GM23338 (cell line): ENCODE results near the gene SNRNP25. TPM values are rescaled to one million over a fixed set of nuclear protein-coding genes. Genes with fewer than 3 reads are reported as not detected.

Experiments
- ATAC-seq: fragments of 200-7000 bp; cut with Tn5 transposase; 3 replicates; pipeline ENCODE4 v1.9.1; 2020
- DNase-seq: peaks from one replicate; pipeline ENCODE4 v3.0.0-alpha.2; 2015; ENCODE audit warnings: low spot score
- H2AFZ ChIP-seq: fragments of 200-600 bp; sonication (generic); 2 replicates; pipeline ENCODE4 v1.8.0; 2016; ENCODE audit warnings: antibody characterized with exemption, mild to moderate bottlenecking, moderate library complexity
- H3F3A ChIP-seq: fragments of 200-600 bp; sonication (generic); replicated peaks from 2 replicates; pipeline ENCODE4 v1.8.0; 2017; ENCODE audit warnings: antibody characterized with exemption, mixed run types, low read depth
- H3K27ac ChIP-seq: fragments of 200-600 bp; sonication (generic); 2 replicates; pipeline ENCODE4 v1.6.1; 2016; ENCODE audit warnings: low read depth
- H3K27me3 ChIP-seq: fragments of 200-600 bp; sonication (generic); 2 replicates; pipeline ENCODE4 v1.8.0; 2016; ENCODE audit warnings: mild to moderate bottlenecking, mixed run types, moderate library complexity; ENCODE audit not compliant: insufficient read depth
- H3K36me3 ChIP-seq: fragments of 200-600 bp; sonication (generic); 2 replicates; pipeline ENCODE4 v1.8.0; 2016; ENCODE audit warnings: mild to moderate bottlenecking; ENCODE audit not compliant: insufficient read depth
- H3K4me1 ChIP-seq: fragments of 200-600 bp; sonication (generic); 2 replicates; pipeline ENCODE4 v1.8.0; 2016; ENCODE audit warnings: mild to moderate bottlenecking, moderate library complexity; ENCODE audit not compliant: insufficient read depth
- H3K4me2 ChIP-seq: fragments of 200-600 bp; sonication (generic); 2 replicates; pipeline ENCODE4 v1.7.1; 2017; ENCODE audit warnings: mixed run types
- H3K4me3 ChIP-seq: fragments of 200-600 bp; sonication (generic); 2 replicates; pipeline ENCODE4 v1.6.1; 2016; ENCODE audit warnings: mixed run types
- H3K79me2 ChIP-seq: fragments of 200-600 bp; sonication (generic); replicated peaks from 2 replicates; pipeline ENCODE4 v1.8.0; 2017; ENCODE audit warnings: mild to moderate bottlenecking; ENCODE audit not compliant: insufficient read depth
- H3K9me2 ChIP-seq: fragments of 200-600 bp; sonication (generic); 2 replicates; pipeline ENCODE4 v1.8.0; 2017; ENCODE audit not compliant: insufficient read depth
- H4K20me1 ChIP-seq: fragments of 200-600 bp; sonication (generic); replicated peaks from 2 replicates; pipeline ENCODE4 v1.8.0; 2017; ENCODE audit warnings: mild to moderate bottlenecking; ENCODE audit not compliant: insufficient read depth
- H3K27ac Mint-ChIP-seq: 2 replicates; pipeline ENCODE4 v1.8.0; 2020; ENCODE audit warnings: inconsistent platforms, mild to moderate bottlenecking, moderate library complexity, mixed read lengths
- H3K27me3 Mint-ChIP-seq: 3 replicates; pipeline ENCODE4 v1.8.0; 2022; ENCODE audit warnings: low read depth, mild to moderate bottlenecking, moderate library complexity, mixed read lengths, inconsistent platforms; ENCODE audit not compliant: insufficient read depth, poor library complexity
- H3K36me3 Mint-ChIP-seq: 3 replicates; pipeline ENCODE4 v1.8.0; 2021; ENCODE audit warnings: low read depth, mild to moderate bottlenecking, inconsistent platforms, moderate library complexity, mixed read lengths
- H3K4me1 Mint-ChIP-seq: 3 replicates; pipeline ENCODE4 v1.8.0; 2020; ENCODE audit warnings: mild to moderate bottlenecking, inconsistent platforms, mixed read lengths
- H3K4me3 Mint-ChIP-seq: 3 replicates; pipeline ENCODE4 v1.8.0; 2021; ENCODE audit warnings: moderate library complexity, mild to moderate bottlenecking, inconsistent platforms, mixed read lengths
- H3K9me3 Mint-ChIP-seq: 3 replicates; pipeline ENCODE4 v1.8.0; 2020; ENCODE audit warnings: moderate library complexity, mild to moderate bottlenecking, inconsistent platforms, mixed read lengths
- ETS1 ChIP-seq: IDR thresholded peaks from 2 replicates; pipeline ENCODE4 v1.6.1; 2016; ENCODE audit warnings: antibody characterized with exemption
- EZH2 ChIP-seq: fragments of 200-600 bp; sonication (generic); IDR thresholded peaks from one replicate; pipeline ENCODE4 v1.8.0; 2017; ENCODE audit warnings: antibody characterized with exemption, mild to moderate bottlenecking, low read depth; ENCODE audit not compliant: unreplicated experiment
- EZH2phosphoT487 ChIP-seq: fragments of 200-600 bp; sonication (generic); IDR thresholded peaks from one replicate; pipeline ENCODE4 v1.8.1; 2018; ENCODE audit warnings: antibody characterized with exemption; ENCODE audit not compliant: unreplicated experiment
- NANOG ChIP-seq: IDR thresholded peaks from 2 replicates; pipeline ENCODE4 v1.6.1; 2016; ENCODE audit warnings: antibody characterized with exemption, borderline replicate concordance
- POLR2AphosphoS5 ChIP-seq: IDR thresholded peaks from 2 replicates; pipeline ENCODE4 v1.6.1; 2016; ENCODE audit warnings: antibody characterized with exemption, low read depth
- ZNF114 ChIP-seq: fragments of 250-450 bp; sonication (Bioruptor Pico); IDR thresholded peaks from 2 replicates; pipeline ENCODE4 v1.5.0; 2020; ENCODE audit warnings: mild to moderate bottlenecking, moderate library complexity
- ZNF331 ChIP-seq: fragments of 250-450 bp; sonication (Bioruptor Pico); IDR thresholded peaks from 2 replicates; pipeline ENCODE4 v1.5.0; 2020; ENCODE audit warnings: low read depth, mild to moderate bottlenecking, moderate library complexity
- ZNF462 ChIP-seq: fragments of 250-450 bp; sonication (Bioruptor Pico); IDR thresholded peaks from 2 replicates; pipeline ENCODE4 v1.5.0; 2020; ENCODE audit warnings: mild to moderate bottlenecking, moderate library complexity
- polyA plus RNA-seq: library from polyadenylated mRNA; unstranded; fragments of >200 nt; fragmentation: Nextera tagmentation; extraction: Ambion mirVana; gene quantifications from 2 replicates; pipeline ENCODE4 v1.2.1, GENCODE V29; 2016
- total RNA-seq: library from RNA; depleted of rRNA; stranded (reverse); fragments of >200 nt; shearing (Covaris generic); gene quantifications from 2 replicates; pipeline ENCODE4 v1.2.3, GENCODE V29; 2014
- TF ChIP-seq, protein P1 (sequence below): IDR thresholded peaks from one replicate; pipeline ENCODE4 v1.6.1; 2018; ENCODE audit warnings: antibody characterized with exemption; ENCODE audit not compliant: unreplicated experiment

The SNRNP25 gene
- total and polyA plus RNA-seq, 2 experiments from 2014 or later = 34.4 to 79.5 TPM

DNA sequence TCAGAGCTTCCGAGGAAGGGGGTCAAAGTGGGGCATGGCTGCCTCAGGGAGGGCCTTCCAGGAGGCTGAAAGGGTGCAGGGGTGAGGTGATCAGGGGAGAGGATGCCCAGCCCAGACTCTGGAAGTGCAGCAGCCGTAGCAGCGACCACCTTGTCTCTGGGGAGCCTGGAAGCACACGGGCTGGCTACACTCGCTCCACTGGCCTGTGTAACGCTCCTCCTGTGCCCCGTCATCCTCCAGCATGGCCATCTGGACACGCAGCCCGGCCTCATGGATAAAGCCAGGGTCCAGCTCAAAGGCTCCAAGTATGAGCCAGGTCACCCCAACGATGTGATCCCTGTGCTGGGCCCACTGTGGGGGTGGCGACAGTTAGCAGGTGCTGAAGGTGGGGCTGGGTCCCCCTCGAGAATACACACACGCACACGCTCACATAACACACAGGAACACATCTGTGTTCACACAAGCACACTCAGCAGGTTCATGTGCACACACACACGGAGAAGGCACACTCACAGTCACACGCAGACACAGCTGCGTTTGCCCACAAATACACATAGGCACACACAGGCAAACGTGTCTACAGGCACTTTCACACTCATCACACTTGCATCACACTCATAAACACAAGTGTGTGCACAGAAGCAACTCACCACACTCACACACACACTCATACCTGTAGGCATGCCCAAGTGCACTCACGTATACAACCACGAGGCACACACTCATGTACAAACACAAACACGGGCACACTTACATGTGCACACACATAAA, 19.6 kb upstream of the SNRNP25 start:
- Mint-ChIP-seq H3K4me1 (no peaks in the 10 kb centered on the region; the same call in 2 of the 3 replicates), H3K36me3 (peaks cover 10% of the 10 kb centered on the region; the same call in 2 of the 3 replicates), H3K27me3 (peaks cover 3% of the 10 kb centered on the region), H3K4me3 (no peak overlapping the region), H3K9me3 (no peaks in the 10 kb centered on the region; the same call in 2 of the 3 replicates), H3K27ac (no peak overlapping the region)
- no peaks in the 10 kb centered on the region for H3K27me3 ChIP-seq
- no peak for TF ChIP-seq POLR2AphosphoS5
- TF ChIP-seq, protein P1, sequence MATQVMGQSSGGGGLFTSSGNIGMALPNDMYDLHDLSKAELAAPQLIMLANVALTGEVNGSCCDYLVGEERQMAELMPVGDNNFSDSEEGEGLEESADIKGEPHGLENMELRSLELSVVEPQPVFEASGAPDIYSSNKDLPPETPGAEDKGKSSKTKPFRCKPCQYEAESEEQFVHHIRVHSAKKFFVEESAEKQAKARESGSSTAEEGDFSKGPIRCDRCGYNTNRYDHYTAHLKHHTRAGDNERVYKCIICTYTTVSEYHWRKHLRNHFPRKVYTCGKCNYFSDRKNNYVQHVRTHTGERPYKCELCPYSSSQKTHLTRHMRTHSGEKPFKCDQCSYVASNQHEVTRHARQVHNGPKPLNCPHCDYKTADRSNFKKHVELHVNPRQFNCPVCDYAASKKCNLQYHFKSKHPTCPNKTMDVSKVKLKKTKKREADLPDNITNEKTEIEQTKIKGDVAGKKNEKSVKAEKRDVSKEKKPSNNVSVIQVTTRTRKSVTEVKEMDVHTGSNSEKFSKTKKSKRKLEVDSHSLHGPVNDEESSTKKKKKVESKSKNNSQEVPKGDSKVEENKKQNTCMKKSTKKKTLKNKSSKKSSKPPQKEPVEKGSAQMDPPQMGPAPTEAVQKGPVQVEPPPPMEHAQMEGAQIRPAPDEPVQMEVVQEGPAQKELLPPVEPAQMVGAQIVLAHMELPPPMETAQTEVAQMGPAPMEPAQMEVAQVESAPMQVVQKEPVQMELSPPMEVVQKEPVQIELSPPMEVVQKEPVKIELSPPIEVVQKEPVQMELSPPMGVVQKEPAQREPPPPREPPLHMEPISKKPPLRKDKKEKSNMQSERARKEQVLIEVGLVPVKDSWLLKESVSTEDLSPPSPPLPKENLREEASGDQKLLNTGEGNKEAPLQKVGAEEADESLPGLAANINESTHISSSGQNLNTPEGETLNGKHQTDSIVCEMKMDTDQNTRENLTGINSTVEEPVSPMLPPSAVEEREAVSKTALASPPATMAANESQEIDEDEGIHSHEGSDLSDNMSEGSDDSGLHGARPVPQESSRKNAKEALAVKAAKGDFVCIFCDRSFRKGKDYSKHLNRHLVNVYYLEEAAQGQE = no peak
- TF ChIP-seq ETS1 = no peak
- TF ChIP-seq EZH2 = no peak
- no peak for TF ChIP-seq ZNF114 (CRISPR knock-in tag)
- no peak for TF ChIP-seq NANOG
- no peak for TF ChIP-seq ZNF462 (CRISPR knock-in tag)
- no peak for TF ChIP-seq EZH2phosphoT487
- TF ChIP-seq ZNF331 (CRISPR knock-in tag) = no peak
- ATAC-seq (no peak), DNase-seq (no peak)
- no peaks in the 10 kb centered on the region for H3F3A ChIP-seq
- H4K20me1 ChIP-seq = 0 out of 2 replicates have a peak, but pooled peaks cover 5% of the 10 kb centered on the region
- H3K4me1 ChIP-seq = no peaks in the 10 kb centered on the region
- H3K79me2 ChIP-seq = no peaks in the 10 kb centered on the region
- H3K4me3 ChIP-seq = no peak overlapping the region
- no peak overlapping the region for H3K4me2 ChIP-seq
- no peaks in the 10 kb centered on the region for H3K9me2 ChIP-seq
- H3K36me3 ChIP-seq = no peaks in the 10 kb centered on the region
- no peak overlapping the region for H3K27ac ChIP-seq
- no peak overlapping the region for H2AFZ ChIP-seq
